HK-2 (cell line): Measurements from ENCODE around the gene MGST2.

Experiments used
- DNase-seq: peaks from one replicate; pipeline ENCODE4 v3.0.0-alpha.2; 2018; ENCODE audit not compliant: unreplicated experiment

Gene MGST2

GRCh38 chr4:139643042-139643895 is 22.4 kb upstream of the MGST2 start:
- DNase-seq, result no peak

- DNase-seq, result no peak
Measured at GRCh38 chr4:139645458-139645857, 20.2 kb upstream of the MGST2 start.

GRCh38 chr4:139647184-139647583 is 18.4 kb upstream of the MGST2 start:
- no peak for DNase-seq

- no peak for DNase-seq
Measured at GRCh38 chr4:139647952-139648351, 17.7 kb upstream of the MGST2 start.

GRCh38 chr4:139651282-139652194 is 14.1 kb upstream of the MGST2 start:
- peak; percentile 64 for DNase-seq

- DNase-seq, result no peak
Measured at GRCh38 chr4:139654516-139654915, 11.1 kb upstream of the MGST2 start.

GRCh38 chr4:139655116-139655515 is 10.5 kb upstream of the MGST2 start:
- DNase-seq, result no peak

- DNase-seq, result peak; percentile 59
Measured at GRCh38 chr4:139656614-139657486, 8.8 kb upstream of the MGST2 start.

GRCh38 chr4:139658185-139658584 is 7.4 kb upstream of the MGST2 start:
- DNase-seq, result no peak

GRCh38 chr4:139658586-139659382 is 6.8 kb upstream of the MGST2 start:
- DNase-seq, result no peak

- no peak for DNase-seq
Measured at GRCh38 chr4:139659735-139660424, 5.7 kb upstream of the MGST2 start.

GRCh38 chr4:139660568-139661043 is 5.0 kb upstream of the MGST2 start:
- no peak for DNase-seq

- no peak for DNase-seq
Measured at GRCh38 chr4:139663561-139664138, 2.0 kb upstream of the MGST2 start.

- DNase-seq, result no peak
Measured at GRCh38 chr4:139664442-139664841, 1.2 kb upstream of the MGST2 start.

GRCh38 chr4:139665079-139665689 is 435 bp upstream of the MGST2 start:
- DNase-seq, result no peak

- DNase-seq, result no peak
Measured at GRCh38 chr4:139666735-139667281, 1.2 kb downstream of the MGST2 start.

- no peak for DNase-seq
Measured at GRCh38 chr4:139668036-139668435, 2.4 kb downstream of the MGST2 start.

GRCh38 chr4:139668658-139669201 is 3.1 kb downstream of the MGST2 start:
- no peak for DNase-seq

GRCh38 chr4:139669335-139669734 is 3.7 kb downstream of the MGST2 start:
- DNase-seq, result no peak
